T-helper 2 cell (primary cell): Measurements from ENCODE around the gene RCOR2.

Experiments
- DNase-seq, 5 experiments: peaks; one replicate each; pipeline versions ENCODE4 v3.0.0 to v3.0.0-alpha.2; 2012 to 2022

RCOR2 gene

DNA sequence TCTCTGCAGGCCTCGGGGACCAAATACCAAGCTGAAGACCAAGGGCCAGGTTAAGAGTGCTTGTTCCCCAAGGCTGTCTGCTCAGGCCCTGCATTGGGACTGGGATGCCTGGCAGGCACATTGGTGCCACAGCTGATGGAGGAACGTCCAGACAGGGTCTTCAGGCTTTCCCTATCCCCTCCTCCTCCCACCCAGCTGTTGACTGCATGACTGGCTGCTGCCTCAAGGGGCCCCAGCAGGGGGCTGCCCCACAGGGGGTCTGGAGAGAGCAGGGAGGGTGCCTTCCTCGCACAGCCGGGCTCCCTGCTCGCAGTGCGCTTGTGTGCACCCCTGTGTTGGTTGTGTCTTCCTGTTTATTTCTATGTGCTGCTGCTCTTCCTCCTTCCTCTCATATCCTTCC, 9.9 kb downstream of the RCOR2 start:
- DNase-seq = no peak

DNA sequence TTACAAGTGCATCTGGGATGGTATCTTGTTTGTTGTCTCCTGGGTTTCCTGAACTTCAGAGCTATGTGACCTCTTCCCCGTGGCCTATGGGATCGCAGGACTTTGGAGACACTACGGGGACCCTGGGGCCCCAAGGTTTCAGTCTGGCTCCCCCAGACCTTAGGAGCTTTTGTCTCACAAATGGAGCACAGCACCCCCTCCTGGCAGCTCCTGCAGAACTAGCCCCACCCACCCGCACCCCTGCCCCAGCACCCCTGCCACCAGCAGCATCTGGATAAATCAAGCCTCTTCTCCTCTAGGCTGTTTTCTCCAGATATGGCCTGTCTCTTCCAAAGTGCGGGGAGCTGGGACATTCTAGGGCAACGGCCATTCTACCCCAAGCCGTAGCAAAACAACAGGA, 10.4 kb downstream of the RCOR2 start:
- peak in 4 of 5 experiments; percentile 26 to 60 (median 39) for DNase-seq

DNA sequence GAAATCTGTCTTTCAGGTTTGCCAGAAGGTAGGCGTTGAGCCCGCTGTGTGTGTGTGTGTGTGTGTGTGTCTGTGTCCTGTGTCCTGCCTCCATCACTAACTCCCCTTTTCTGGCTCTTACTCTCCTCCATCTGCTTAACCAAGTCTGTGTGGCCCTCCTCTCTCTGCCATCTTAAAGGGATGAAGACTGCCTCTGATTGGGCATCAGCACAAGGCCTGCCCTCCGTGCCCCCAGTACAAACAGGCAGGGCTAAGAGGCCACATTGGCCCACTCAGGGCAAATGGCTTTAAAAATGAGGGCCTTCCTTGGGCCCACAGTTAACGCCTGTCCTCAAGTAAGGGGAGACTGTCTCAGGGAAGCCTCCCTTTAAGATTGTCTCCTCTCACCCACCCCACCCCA, 10.9 kb downstream of the RCOR2 start:
- DNase-seq = no peak

DNA sequence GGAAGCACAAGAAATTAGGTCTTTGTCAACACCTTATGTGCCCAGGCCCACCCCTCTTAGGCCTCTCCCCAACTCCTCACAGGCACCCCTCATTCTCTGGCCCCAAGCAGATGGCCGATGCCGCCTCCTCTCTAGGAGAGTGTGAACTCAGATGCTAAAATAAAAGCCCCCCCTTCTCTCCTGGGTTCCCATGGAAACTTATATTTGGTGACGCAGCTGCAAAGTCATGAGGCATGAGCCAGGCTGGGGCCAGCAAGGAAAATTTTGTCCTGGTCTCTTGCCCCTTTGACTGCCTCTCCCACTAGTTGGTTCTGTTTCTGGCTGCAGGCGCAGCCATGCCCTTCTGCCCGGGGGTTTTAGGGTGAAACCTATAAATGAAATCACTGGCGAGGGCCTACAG, 11.8 kb downstream of the RCOR2 start:
- DNase-seq = no peak

DNA sequence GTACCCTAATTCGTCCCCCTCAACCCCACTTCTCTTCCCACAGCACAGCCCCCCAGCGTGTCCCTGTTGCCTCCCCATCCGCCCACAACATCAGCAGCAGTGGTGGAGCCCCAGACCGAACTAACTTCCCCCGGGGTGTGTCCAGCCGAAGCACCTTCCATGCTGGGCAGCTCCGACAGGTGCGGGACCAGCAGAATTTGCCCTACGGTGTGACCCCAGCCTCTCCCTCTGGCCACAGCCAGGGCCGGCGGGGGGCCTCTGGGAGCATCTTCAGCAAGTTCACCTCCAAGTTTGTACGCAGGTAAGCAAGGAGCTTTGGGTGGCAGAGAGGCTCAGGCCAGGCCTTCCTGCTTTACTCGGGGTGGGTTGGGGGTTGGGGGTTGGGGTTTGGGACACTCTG, 12.2 kb downstream of the RCOR2 start:
- no peak for DNase-seq

DNA sequence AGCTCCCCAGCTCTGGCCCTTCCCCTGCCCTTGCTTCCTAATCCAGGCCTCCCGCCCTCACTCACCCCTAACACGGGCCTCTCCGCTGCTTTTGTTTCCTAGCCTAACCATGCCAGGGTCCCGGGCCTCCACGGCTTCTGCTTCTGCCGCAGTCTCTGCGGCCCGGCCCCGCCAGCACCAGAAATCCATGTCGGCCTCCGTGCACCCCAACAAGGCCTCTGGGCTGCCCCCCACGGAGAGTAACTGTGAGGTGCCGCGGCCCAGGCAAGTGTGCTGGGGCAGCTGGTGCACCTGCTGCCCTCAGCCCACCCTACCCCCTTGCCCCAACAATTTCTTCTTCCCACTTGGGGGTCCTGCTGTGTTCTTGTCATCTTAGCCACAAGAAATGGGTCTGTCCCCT, 13.1 kb downstream of the RCOR2 start:
- DNase-seq = no peak

DNA sequence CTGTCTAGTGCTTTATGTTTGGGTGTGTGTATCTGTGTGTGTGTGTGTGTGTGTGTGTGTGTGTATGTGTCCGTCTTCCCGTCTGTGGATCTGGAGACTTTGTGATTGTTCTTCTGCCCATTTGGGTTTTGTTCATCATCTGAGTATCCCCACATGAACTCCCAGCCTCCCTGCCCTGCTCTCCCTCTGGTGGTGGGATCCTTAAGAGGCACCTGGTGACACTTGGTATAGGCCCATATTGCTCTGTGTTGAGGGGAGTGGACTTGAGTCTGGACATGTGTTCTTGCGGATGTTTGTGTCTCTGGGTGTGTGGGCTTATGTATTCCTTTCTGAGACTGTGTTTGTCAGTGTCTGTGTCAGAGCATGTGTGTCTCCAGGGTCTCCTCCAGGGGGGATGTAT, 15.3 kb downstream of the RCOR2 start:
- peak in 1 of 5 experiments; percentile 29 for DNase-seq

DNA sequence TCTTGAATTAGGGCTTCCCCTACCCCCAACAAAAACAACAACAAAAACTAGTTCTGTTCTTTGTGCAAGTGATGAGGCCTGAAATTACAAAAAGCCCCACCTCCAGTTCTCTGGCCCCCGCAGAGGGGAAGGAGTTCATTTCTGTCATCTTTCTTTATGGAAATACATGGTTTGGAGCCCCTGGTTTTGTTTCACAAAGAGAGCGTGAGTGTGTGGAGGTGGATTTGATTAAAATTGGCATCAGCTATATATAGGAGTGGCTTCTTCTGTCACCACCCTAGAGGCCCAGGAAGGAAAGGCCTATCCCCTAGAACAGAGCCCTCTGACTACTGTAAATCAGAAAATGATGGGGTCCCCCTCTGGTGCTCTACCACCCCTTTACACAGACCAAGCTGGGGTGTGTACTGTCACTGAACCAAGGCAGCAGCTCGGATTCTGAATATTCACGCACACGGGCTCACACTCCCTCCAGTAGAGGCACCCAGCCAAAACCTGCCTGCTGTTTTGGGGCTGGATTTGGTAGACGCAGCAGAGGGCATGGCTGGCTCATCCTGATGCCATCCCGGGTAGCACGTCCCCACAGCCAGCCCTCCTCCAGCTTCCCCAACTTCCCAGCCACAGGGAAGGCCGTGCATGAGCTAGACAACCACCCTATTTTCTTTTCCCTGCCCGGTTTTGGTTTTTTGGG, 19.4 kb downstream of the RCOR2 start:
- no peak for DNase-seq

DNA sequence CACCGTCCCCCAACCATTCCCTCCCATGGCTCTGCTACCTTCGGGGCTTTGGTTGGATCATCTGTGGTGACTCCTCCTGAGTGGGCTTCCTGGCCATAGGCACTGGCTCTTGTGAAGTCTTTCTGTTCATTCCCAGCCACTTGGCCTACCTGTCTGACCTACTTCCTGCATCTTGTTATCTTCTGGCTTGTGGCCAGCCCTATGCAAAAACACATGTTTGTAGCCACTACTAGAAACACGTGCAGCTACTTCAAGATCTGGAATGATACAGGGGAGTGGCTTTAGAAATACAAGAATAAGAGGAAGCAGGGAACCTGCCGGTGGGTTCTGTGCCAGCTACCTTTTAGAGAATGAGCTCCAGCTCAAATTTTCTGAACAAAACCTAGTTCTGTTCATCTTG, 20.9 kb downstream of the RCOR2 start:
- DNase-seq = no peak

DNA sequence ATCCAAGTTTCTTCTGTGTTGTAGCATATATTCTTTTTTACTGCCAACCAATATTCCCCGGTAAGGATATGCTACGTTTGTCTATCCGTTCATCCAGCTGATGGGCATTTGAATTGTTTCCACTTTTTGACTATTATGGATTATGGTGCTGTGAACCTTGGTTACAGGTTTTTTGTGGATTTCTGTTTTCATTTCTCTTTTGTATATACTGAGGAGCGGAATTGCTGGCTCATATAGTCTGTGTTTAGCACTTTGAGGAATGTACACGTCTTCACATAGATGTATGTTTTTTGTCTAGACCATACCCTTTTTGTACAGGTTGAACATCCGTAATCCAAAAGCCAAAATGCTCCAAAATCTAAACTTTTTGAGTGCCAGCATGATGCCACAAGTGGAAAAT, 23.6 kb downstream of the RCOR2 start:
- no peak for DNase-seq

DNA sequence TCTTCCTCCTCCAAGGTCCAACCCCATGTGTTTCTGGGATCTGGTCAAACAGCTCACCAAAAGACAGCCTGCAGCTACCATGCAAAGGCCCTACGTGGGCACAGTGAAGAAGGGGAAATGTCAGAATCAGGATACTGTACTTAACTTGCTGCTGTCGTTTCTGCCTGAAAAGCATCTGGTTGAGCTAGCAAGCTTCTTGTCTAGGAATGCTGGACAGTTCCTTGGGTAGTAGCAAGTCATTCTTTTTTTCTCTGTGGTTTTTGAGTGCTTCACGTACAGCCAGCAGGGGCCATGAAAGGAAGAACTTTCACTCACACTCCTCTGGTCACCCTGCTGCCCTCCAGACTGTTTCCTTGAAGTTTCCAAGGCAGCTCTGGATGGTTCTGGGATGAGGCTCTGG, 24.7 kb downstream of the RCOR2 start:
- DNase-seq = peak in 1 of 5 experiments; percentile 48

DNA sequence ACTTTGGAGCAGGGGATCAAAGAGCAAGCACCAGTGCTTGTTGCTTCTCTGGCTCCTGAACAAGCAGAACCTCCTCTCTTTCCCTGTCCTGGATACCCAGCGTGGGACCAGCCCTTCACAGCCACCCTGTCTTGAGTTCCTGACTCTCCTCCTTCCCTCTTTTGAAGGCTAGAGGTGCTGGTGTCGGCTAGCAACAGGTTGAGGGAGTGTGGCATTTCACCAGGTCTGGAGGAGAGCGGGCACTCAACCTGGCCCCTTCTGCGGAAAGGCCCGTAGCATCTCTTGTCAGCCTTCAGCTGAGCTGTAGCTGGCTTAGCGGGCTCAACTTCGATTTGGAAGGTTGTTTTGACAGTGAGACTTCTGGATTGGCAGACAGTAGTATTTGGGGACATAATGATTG, 26.6 kb downstream of the RCOR2 start:
- no peak for DNase-seq

DNA sequence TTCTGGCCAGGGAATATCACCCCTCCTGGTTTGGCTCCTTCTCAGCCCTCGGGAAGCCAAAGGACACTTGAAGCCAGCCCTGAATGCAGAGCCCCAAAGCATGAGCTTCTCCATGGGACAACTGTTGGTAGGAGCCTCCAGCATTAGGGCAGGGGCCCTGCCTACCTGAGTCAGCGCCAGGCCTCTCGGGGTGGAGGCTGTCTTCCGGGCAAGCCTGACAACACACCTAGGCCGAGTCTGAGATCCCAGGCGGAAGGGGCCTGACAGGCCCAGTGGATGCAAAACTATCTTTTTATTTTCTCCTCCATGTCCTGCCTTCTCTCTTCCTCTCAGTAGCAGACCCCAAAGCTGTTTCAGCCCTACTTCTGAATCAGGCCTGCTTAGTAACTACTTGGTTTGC, 27.6 kb downstream of the RCOR2 start:
- DNase-seq = no peak

DNA sequence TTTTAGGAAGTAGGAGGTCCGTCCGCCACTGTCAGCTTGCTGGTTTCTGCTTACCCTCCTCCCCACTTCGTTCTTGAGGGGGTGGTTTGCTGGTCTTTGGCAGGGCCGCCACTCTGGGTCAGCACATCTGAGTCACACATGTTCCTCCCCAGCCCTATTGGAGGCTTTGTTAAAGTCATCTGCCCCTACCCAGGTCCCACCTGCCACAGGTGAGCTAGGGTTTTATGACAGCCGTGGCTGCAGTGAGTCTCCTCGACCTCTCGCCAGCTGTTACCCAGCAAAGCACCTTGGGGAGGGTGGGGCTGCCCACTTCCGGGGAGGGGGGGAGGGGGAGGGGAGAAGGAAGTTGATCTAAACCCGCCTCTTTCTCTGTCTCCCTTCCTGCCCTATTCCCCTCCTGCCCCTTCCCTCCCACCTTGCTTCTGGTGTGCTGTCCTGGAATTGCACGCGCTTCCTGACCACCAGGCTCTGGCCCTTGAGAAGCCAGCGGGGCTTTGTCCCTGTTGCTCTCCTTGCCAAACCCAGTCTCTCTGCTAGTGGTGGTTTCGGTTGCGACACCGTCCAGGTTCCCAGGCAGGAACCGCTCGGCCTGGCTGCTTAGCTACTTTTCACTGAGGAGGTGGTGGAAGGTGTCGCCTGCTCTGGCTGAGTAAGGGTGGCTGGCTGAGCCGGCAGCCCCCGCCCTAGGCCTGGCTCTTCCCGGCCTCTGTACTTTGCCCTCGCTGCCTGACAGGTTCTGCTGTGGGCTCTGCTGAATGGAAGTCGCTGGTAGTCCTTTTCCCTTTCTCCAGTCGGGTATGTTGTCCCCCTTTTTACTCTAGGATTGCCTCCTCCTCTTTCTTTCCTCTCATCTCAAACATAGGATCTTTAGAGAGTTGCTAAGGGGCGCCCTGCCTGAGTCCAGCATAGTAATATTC, 28.5 kb downstream of the RCOR2 start:
- DNase-seq = peak; percentile 35 to 85 (median 64)

DNA sequence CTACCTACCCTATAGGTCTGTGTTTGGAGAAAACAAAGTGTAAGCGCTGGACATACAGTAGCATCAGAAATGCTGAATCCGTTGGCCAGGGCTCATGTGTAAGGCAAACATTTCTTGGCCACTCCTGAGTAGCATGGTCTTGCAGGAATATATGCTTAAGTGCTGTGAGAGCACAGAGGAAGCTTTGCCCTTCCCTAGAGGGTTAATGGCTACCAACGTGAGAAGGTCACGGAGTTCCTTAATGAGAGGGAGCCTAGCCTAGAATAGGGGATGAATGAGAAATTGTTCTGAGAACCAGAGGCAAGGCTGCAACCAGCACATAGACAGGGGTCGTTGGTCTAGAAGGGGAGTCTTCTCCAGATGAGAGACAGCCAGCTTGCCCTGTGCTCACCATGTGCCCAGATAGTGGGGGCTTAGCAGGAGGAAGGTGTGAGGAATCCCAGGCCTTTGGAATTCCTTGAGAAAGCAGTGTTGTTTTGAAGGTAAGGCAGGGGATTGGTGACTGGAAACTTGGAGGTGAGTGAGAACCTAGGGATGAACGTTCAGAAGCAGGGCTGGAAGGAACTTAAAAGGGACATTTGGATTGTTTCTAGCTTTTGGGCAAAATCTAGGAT, 29.5 kb downstream of the RCOR2 start:
- DNase-seq = no peak

DNA sequence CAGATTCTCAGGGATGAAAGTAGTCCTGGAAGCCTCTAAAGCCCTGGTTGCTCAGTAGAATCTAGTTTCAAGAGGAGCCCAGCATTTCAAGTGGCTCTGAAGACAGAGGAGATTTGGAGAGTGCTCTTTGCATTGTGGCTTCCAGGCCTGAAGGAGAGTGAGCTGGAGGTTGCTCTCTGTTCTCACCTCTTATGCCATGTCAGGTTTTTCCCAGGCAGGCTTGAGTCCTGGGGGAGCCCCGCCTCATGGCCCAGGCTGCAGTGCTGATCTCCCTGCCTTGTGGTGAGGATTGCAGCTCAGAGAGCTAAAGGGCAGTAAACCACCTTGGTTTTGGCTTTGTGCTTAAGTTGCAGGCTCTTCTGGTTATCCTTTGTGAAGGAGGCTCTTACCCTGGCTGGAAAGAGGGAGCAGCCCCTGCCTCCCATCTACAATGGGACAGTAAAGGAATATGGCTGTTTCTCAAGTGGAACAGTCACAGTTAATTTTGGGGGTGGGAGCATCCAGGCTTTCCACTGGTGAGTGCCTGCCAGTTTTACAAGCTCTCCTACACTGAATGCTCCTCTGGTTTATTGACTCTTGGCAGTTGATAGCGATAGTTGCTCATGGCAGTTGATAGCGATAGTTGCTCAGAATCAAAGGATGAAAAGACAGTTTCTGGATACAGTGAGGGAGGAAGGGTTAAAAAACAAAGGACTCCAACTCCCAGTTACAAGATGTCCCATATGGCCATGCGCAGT, 32.6 kb downstream of the RCOR2 start:
- no peak for DNase-seq

DNA sequence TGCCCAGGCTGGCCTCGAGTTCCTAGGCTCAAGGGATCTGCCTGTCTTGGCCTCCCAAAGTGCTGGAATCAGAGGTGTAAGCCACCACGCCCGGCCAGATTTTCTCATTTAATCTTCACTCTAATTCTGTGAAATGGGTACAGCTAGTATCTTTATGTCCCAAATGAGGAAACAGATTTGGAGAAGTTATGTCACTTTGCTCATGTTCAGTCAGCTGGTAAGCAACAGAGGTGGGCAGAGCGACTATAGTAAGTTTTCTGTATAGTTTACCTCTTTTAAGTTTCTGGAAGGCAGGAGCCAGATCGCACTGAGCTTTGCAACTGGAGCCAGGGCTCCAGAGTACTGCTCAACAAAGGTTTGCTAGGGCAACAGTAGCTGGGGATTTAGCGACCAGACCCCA, 33.2 kb downstream of the RCOR2 start:
- DNase-seq = no peak

DNA sequence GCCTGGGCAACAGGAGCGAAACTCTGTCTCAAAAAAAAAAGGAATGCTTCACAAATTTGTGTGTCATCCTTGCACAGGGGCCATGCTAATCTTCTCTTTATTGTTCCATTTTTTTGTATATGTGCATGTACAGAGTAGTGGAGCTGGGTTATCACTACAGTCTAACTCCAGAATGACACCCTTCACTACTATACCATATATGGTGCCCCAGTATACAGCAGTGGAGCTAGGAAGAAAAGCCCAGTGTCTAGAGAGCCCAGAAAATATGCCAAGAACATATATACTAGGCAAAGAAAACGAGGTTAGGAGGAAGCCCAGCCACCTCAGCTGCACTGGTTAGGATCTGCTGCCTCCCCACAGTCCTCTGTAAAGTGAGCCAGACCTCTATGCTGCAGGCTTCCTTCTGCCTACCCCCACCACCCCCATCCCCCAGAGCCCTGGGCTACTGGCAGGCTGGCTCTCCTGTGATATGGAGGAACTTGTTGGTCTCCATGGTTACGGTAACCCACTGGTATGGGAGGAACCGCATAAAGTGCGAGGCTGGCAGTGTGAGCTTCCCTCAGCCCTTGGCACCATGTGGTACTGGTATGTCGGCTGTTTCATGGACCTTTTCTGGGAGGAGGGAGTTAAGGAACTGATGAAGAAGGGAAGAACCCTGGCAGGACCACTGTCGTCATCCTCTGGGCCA, 34.3 kb downstream of the RCOR2 start:
- DNase-seq = peak in 1 of 5 experiments; percentile 13

DNA sequence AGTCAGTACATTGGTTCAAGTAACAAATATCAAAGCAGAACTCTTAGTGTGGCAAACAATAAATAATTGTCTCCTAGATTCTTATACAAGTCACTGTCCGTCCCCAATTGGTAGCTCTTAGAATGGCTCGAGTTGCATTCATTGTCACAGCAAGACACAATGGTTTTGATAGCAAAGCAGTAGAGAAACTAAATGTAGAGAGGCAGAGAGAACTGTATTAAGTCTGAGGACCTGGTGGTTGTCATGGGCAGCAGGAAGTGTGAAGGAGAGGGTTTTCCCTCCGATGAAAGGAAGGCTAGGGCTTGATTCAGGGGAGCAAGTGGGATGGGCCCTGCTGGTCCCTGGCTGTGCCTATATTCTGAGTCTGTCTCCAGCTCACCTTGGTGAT, 36.6 kb downstream of the RCOR2 start:
- no peak for DNase-seq

DNA sequence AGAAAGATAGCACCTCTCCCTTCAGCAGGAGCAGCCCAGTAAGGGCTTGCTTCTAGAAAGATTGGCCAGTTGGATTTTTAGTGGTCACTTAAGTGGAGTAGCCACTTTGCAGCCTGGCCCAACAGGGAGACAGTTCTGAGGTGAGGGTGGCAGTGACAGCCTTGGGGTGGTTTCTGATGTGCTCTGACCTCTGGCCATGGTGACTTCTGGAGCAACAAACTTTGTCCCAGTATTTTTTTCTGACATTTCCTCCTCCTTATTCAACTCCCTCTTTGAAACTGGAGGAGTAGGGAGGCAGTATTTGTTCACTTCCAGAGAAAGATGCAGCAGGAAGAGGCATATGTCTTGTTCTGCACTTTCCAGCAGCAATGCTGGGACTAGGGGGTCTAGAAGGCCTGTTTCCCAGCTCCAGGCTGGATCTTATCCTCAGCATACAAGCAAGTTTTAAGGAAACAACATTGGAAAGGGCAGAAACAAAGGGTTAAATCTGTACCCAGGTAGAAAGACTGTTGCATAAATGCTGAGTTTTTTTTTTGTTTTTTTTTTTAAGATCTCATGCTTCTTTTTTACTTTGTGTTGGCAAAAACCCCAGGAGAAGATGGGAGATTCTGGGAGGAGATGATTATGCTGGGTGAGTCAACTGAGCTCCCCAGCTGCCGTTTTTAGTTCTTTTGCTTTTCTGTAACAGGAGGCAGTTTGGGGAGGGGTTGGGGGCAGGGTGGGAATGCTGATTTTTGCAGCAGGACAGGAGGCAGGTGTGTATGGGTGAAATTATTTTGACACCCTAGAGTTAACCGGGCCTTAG, 37.2 kb downstream of the RCOR2 start:
- DNase-seq = no peak

DNA sequence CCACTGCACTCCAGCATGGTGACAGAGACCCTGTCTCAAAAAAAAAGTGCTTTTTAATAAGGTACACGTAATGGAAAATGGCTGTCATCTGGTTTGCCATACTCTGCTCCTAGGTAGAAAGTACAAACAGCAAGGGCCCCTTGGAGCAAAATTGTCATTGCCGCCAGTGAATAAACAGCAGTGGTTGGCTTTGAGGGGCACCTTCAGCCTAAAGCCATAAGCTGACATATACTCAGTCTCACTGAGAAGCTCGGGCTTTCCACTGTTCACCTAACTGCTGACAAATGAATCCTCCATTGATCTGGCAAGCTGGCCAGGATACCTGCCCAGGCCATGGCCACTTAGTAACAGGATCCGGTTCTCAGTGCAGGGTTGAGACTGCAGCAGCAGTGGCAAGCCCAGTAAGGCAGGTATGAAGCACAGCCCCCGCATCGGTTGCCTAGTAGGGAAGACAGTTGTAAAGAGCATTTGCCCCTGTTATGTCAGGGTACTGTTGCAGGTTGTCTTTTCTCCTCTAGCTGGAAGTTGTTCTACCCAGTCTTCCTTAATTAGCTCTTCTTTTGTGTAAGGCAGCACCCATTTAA, 39.2 kb downstream of the RCOR2 start:
- no peak for DNase-seq
